Upper lobe of left lung (tissue), 6 donors: ENCODE data around the gene NF2. TPM values are rescaled to one million over a fixed set of nuclear protein-coding genes. Genes with fewer than 3 reads are reported as not detected.

Source experiments
- ATAC-seq, 2 donors: fragments of 200-7000 bp; cut with Tn5 transposase; one replicate each; pipeline ENCODE4 v1.9.1; 2022; ENCODE audit warnings: mild to moderate bottlenecking in 2 of 2, moderate library complexity in 2 of 2; ENCODE audit not compliant: low FRiP score in 2 of 2
- DNase-seq, 2 donors: peaks; one replicate each; pipeline ENCODE4 v3.0.0-alpha.2; 2019 to 2020
- H3K27ac ChIP-seq, 4 donors: fragments of 200-600 bp; sonication (generic); one replicate each; pipeline ENCODE4 v1.5.1; 2016 to 2019
- H3K27me3 ChIP-seq, 4 donors: fragments of 200-600 bp; sonication (generic); one replicate each; pipeline ENCODE4 v1.5.1; 2017 to 2019
- H3K36me3 ChIP-seq, 4 donors: fragments of 200-600 bp; sonication (generic); one replicate each; pipeline ENCODE4 v1.5.1; 2016 to 2019
- H3K4me1 ChIP-seq, 4 donors: fragments of 200-600 bp; sonication (generic); one replicate each; pipeline ENCODE4 v1.5.1; 2018 to 2019
- H3K4me3 ChIP-seq, 4 donors: fragments of 200-600 bp; sonication (generic); one replicate each; pipeline ENCODE4 v1.5.1; 2017 to 2019; ENCODE audit warnings: mild to moderate bottlenecking in 2 of 4, moderate library complexity in 1 of 4
- H3K9me3 ChIP-seq, 4 donors: fragments of 200-600 bp; sonication (generic); one replicate each; pipeline ENCODE4 v1.5.1; 2018 to 2019
- EP300 ChIP-seq, 4 donors: sonication (generic); formaldehyde crosslinking; IDR thresholded peaks; one replicate each; pipeline ENCODE4 v1.5.1; 2017; ENCODE audit warnings: antibody characterized with exemption in 4 of 4, control low read depth in 2 of 4
- POLR2A ChIP-seq, 4 donors: fragments of 450-650 bp; IDR thresholded peaks; one replicate each; pipeline ENCODE4 v1.5.1; 2016 to 2017; ENCODE audit warnings: antibody characterized with exemption in 4 of 4, mild to moderate bottlenecking in 2 of 4
- POLR2AphosphoS5 ChIP-seq, 2 donors: sonication (generic); formaldehyde crosslinking; IDR thresholded peaks; one replicate each; pipeline ENCODE4 v1.5.1; 2017; ENCODE audit warnings: antibody characterized with exemption in 2 of 2
- WGBS, 2 donors: methylation state at CpG; one replicate each; pipeline ENCODE4 v1.1.5; 2017 to 2018; 5-methylcytosine and 5-hydroxymethylcytosine counted together
- total RNA-seq, 6 donors: library from RNA; depleted of rRNA in 4 of 6; stranded (reverse); fragments of >200 nt in 4 of 6; gene quantifications; one replicate each; pipeline versions ENCODE4 v1.1.0 to v1.2.1, GENCODE V29; 2016 to 2021
- TF ChIP-seq, protein P1 (sequence below), 6 experiments: fragments of 450-650 bp in 4 of 6; fragments of 200-600 bp in 2 of 6; sonication (generic) in 2 of 6; IDR thresholded peaks; one replicate each; pipeline ENCODE4 v1.5.1; 2016 to 2019; ENCODE audit warnings: antibody characterized with exemption in 6 of 6
- donor health status: DM: no; HTN: no; CAD: no; lungs with moderate emphysema.
- donor health status: DM: no; HTN: yes; CAD: no; lungs with severe emphysema.

The NF2 gene
- total RNA-seq, 6 donors from 2014 or later, result 31.2 to 43.8 (median 41.3) TPM

DNA sequence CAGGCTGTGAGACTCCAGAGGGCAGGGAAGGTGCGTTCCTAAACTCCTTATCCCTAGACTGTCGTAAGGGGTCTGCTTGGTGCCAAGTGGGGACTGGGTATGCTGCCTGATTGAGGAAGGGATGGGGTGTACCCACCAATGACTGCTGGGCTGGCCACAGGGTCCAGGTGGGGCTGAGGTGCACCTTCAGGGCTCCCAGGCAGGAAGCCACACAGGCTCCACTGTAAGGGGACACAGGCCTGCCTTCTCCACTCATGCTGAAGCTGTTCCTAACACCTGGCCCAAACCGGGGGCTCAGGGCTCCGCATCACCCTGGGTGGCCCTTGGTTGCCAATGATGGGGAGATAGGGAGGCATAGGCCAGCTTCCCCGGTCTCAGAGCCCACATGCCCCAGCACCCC lies 136.8 kb downstream of the NF2 start:
- TF ChIP-seq POLR2A (IDR thresholded peaks at IDR 0.05) (no peak), EP300 (IDR thresholded peaks at IDR 0.05) (no peak), POLR2AphosphoS5 (IDR thresholded peaks at IDR 0.05) (no peak)
- TF ChIP-seq, protein P1, sequence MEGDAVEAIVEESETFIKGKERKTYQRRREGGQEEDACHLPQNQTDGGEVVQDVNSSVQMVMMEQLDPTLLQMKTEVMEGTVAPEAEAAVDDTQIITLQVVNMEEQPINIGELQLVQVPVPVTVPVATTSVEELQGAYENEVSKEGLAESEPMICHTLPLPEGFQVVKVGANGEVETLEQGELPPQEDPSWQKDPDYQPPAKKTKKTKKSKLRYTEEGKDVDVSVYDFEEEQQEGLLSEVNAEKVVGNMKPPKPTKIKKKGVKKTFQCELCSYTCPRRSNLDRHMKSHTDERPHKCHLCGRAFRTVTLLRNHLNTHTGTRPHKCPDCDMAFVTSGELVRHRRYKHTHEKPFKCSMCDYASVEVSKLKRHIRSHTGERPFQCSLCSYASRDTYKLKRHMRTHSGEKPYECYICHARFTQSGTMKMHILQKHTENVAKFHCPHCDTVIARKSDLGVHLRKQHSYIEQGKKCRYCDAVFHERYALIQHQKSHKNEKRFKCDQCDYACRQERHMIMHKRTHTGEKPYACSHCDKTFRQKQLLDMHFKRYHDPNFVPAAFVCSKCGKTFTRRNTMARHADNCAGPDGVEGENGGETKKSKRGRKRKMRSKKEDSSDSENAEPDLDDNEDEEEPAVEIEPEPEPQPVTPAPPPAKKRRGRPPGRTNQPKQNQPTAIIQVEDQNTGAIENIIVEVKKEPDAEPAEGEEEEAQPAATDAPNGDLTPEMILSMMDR (IDR thresholded peaks at IDR 0.05), result no peak
- H3K9me3 ChIP-seq, result no peaks in the 10 kb centered on the region
- H3K27me3 ChIP-seq, result no peaks in the 10 kb centered on the region
- 91 to 96% methylated on average over 2 to 4 of the region's 5 CpGs for WGBS, 2 donors
- peaks cover 0 to 57% (median 39%) of the 10 kb centered on the region in 4 donors for H3K36me3 ChIP-seq
- H3K4me3 ChIP-seq, result no peak overlapping the region
- H3K27ac ChIP-seq, result no peak overlapping the region
- DNase-seq (no peak), ATAC-seq (no peak)
- no peaks in the 10 kb centered on the region for H3K4me1 ChIP-seq

DNA sequence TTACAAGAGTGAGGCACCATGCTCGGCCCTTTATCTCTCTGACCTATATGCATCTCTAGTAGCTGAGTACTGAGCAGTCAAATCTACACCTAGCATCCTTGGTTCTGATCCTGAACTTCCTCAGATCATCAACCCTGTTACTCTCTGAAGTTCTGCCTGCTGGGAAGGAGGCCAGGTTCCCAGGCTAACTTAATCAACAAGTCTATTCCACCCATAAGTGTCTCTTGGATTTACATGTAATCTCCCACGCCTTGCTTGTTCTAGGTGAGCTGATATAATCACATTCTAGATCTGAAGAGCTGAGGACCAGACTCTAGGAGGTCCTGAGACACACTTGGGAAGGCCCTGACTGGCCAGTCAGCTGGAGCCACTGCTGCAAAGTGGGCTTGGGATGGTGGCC lies 138.5 kb downstream of the NF2 start:
- 93 to 100% methylated on average over 1 to 2 of the region's 2 CpGs for WGBS, 2 donors
- H3K4me3 ChIP-seq, result no peak overlapping the region
- H3K27me3 ChIP-seq, result no peaks in the 10 kb centered on the region
- TF ChIP-seq POLR2A (IDR thresholded peaks at IDR 0.05) (no peak), EP300 (IDR thresholded peaks at IDR 0.05) (no peak), POLR2AphosphoS5 (IDR thresholded peaks at IDR 0.05) (no peak)
- TF ChIP-seq, protein P1 (IDR thresholded peaks at IDR 0.05), result no peak
- no peak overlapping the region for H3K27ac ChIP-seq
- H3K9me3 ChIP-seq, result no peaks in the 10 kb centered on the region
- H3K36me3 ChIP-seq, result peaks cover 0 to 74% (median 52%) of the 10 kb centered on the region in 4 donors
- DNase-seq (no peak), ATAC-seq (no peak)
- no peaks in the 10 kb centered on the region for H3K4me1 ChIP-seq

DNA sequence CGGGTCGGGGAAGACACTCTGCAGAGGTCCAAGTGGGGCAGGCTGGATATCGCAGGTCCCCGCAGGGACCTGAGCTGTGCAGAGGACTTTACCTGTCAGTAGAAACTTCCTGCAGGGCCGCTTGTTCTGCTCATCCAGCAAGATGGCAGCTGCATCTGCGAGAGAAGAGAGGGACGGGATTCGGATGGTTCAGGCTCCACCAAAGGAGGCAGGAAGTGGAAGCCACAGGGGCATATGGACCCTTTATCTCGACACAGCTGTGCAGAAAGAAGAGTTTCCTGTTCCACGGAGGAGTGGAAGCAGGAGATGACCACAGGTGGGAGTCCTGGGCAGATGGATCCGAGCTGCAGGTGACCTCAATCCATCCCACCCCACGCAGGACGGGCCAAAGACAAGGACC lies 138.9 kb downstream of the NF2 start:
- H3K4me1 ChIP-seq, result no peaks in the 10 kb centered on the region
- H3K9me3 ChIP-seq, result no peaks in the 10 kb centered on the region
- TF ChIP-seq POLR2A (IDR thresholded peaks at IDR 0.05), result no peak
- no peak for TF ChIP-seq POLR2AphosphoS5 (IDR thresholded peaks at IDR 0.05)
- TF ChIP-seq, protein P1 (IDR thresholded peaks at IDR 0.05), result no peak
- no peak for TF ChIP-seq EP300 (IDR thresholded peaks at IDR 0.05)
- WGBS, 2 donors, result 74 to 79% methylated on average over 13 of the region's 13 CpGs
- ATAC-seq (no peak), DNase-seq (no peak)
- H3K36me3 ChIP-seq, result peaks cover 0 to 77% (median 56%) of the 10 kb centered on the region in 4 donors
- H3K27ac ChIP-seq, result no peak overlapping the region
- no peaks in the 10 kb centered on the region for H3K27me3 ChIP-seq
- H3K4me3 ChIP-seq, result no peak overlapping the region

DNA sequence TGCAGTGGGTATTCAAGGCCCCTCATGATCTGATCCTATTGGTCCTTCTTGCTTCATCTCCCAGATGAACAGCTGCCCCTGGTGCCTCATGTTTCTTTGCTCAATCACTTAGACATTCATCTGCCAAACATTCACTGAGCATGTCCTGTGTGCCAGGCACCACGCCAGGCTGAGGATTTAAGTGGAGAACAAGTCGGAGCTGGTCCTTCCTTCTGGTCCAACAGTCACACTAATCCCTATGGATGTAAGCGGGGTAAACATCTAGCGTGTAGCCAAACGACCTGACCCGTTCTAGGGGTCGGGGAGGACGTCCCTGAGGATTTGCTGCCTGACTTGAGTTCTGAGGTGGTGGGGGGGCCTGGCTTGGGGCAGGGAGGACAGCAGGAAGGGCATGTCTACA lies 141.5 kb downstream of the NF2 start:
- Histone ChIP-seq H3K27me3 (no peaks in the 10 kb centered on the region), H3K9me3 (no peaks in the 10 kb centered on the region), H3K27ac (no peak overlapping the region), H3K4me1 (no peaks in the 10 kb centered on the region), H3K4me3 (no peak overlapping the region), H3K36me3 (peaks cover 0 to 65% (median 52%) of the 10 kb centered on the region in 4 donors)
- TF ChIP-seq EP300 (IDR thresholded peaks at IDR 0.05), result no peak
- TF ChIP-seq POLR2A (IDR thresholded peaks at IDR 0.05), result no peak
- TF ChIP-seq, protein P1 (IDR thresholded peaks at IDR 0.05), result no peak
- TF ChIP-seq POLR2AphosphoS5 (IDR thresholded peaks at IDR 0.05), result no peak
- DNase-seq (no peak), ATAC-seq (no peak)
- WGBS, 2 donors, result 81 to 86% methylated on average over 8 of the region's 8 CpGs

DNA sequence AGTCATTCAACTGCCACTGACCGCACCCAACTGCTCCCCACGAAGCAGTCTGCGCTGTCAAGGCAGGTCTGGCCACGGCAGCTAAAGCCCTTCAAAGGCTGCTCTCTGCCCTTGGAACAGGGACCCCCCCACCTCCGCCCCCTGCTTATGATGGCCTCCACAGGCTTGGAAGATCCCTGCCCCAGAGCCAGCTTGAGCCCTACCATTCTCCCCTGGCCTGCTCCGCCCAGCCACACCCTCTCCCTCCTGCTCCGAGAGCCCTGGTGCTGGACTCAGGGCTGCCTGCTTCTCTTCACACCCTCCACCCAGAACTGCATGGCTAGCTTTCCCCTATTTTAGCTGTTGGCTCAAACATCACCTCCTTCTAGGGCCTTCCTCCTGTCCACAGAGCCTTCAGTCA lies 144.4 kb downstream of the NF2 start:
- H3K36me3 ChIP-seq, result peaks cover 0 to 42% (median 35%) of the 10 kb centered on the region in 4 donors
- ATAC-seq (no peak), DNase-seq (peak in 1 of 2 donors; percentile 26)

More for the DNA sequence above, 144.4 kb downstream of the NF2 start:
- no peak overlapping the region for H3K4me3 ChIP-seq
- no peaks in the 10 kb centered on the region for H3K27me3 ChIP-seq
- no peaks in the 10 kb centered on the region for H3K9me3 ChIP-seq
- 91 to 95% methylated on average over 7 of the region's 7 CpGs for WGBS, 2 donors
- peaks cover 0 to 5% (median 0%) of the 10 kb centered on the region in 4 donors for H3K4me1 ChIP-seq
- no peak overlapping the region for H3K27ac ChIP-seq
- TF ChIP-seq, protein P1 (IDR thresholded peaks at IDR 0.05), result no peak
- no peak for TF ChIP-seq POLR2AphosphoS5 (IDR thresholded peaks at IDR 0.05)
- TF ChIP-seq POLR2A (IDR thresholded peaks at IDR 0.05), result no peak
- no peak for TF ChIP-seq EP300 (IDR thresholded peaks at IDR 0.05)
